ENCODE measurements around the gene SOX18. TPM values are rescaled to one million over a fixed set of nuclear protein-coding genes. Genes with fewer than 3 reads are reported as not detected.

Gene SOX18
- total and polyA plus RNA-seq, 2 donors (not counting 1 experiment from before 2014, with no cell fraction given) = not detected

DNA sequence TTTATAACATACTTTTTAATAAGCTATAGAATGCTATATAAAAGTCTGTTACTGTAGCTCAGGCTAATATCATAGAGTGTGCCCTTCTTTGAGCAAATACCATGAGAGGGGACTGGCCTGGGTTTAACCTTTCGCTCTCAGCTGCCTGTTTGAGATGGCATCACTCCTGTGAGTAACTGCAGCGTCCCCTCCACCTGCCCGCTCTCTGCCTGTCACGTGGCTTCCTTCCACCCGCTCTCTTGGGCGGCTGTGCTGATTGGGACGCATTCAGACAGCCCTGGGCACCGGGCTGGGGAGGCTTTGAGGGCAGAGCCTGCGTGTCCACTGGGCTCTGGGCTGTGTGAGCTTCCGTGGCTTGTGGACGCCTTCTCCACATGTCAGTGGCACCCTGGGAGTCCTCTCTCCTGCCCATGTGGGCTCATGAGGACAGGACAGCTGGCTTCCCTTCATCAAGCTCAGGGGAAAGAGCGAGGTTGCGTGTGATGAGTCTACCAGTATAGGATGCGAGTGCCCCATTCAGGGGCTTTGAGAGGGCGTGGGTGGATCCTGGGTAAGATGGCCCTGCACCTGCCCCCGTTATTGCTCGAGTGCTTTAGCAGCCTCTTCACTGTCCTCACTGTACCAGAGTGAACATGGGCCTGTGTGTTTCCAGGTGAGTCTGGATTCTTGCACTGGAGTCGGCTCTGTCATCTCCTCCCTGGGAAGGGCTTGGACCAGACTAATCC lies 24.2 kb downstream of the SOX18 start:
- TF ChIP-seq EZH2 (IDR thresholded peaks at IDR 0.05; ENCODE audit: low read length, missing control alignments) = no peak
- TF ChIP-seq, protein P1, sequence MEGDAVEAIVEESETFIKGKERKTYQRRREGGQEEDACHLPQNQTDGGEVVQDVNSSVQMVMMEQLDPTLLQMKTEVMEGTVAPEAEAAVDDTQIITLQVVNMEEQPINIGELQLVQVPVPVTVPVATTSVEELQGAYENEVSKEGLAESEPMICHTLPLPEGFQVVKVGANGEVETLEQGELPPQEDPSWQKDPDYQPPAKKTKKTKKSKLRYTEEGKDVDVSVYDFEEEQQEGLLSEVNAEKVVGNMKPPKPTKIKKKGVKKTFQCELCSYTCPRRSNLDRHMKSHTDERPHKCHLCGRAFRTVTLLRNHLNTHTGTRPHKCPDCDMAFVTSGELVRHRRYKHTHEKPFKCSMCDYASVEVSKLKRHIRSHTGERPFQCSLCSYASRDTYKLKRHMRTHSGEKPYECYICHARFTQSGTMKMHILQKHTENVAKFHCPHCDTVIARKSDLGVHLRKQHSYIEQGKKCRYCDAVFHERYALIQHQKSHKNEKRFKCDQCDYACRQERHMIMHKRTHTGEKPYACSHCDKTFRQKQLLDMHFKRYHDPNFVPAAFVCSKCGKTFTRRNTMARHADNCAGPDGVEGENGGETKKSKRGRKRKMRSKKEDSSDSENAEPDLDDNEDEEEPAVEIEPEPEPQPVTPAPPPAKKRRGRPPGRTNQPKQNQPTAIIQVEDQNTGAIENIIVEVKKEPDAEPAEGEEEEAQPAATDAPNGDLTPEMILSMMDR (conservative IDR thresholded peaks at IDR 0.05 in 1 of 2, IDR thresholded peaks at IDR 0.05 in 1 of 2; ENCODE audit: low read depth in 1 of 2, low read length in 2 of 2) = no peak
- no peaks in the 10 kb centered on the region for H3K4me1 ChIP-seq (ENCODE audit: control insufficient read depth, extremely low read depth, insufficient read depth, low read length)
- H3K79me2 ChIP-seq (ENCODE audit: control insufficient read depth, insufficient read depth, low read length) = no peaks in the 10 kb centered on the region
- H3K9me3 ChIP-seq (ENCODE audit: control insufficient read depth, insufficient read depth, low read depth, low read length) = no peaks in the 10 kb centered on the region
- no peak overlapping the region for H2AFZ ChIP-seq (ENCODE audit: low read length)
- H4K20me1 ChIP-seq (ENCODE audit: control insufficient read depth, extremely low read depth, insufficient read depth, low read length) = no peaks in the 10 kb centered on the region
- no peaks in the 10 kb centered on the region for H3K27me3 ChIP-seq (ENCODE audit: control insufficient read depth, insufficient read depth, low read length)
- H3K27ac ChIP-seq (ENCODE audit: insufficient read depth, low read length) = no peak overlapping the region
- no peak for DNase-seq (ENCODE audit: low read depth in 2 of 2)
- no peak overlapping the region for H3K4me3 ChIP-seq (replicated peaks in 1 of 4; ENCODE audit: control extremely low read depth in 1 of 4, insufficient read depth in 1 of 4, low read depth in 3 of 4, low read length in 4 of 4)
- no peak overlapping the region for H3K4me2 ChIP-seq (ENCODE audit: extremely low read depth, insufficient read depth, low read length)
- no peak overlapping the region for H3K9ac ChIP-seq (ENCODE audit: insufficient read depth, low read length)
- peaks cover 46% of the 10 kb centered on the region for H3K36me3 ChIP-seq (ENCODE audit: control insufficient read depth, insufficient read depth, low read length)

DNA sequence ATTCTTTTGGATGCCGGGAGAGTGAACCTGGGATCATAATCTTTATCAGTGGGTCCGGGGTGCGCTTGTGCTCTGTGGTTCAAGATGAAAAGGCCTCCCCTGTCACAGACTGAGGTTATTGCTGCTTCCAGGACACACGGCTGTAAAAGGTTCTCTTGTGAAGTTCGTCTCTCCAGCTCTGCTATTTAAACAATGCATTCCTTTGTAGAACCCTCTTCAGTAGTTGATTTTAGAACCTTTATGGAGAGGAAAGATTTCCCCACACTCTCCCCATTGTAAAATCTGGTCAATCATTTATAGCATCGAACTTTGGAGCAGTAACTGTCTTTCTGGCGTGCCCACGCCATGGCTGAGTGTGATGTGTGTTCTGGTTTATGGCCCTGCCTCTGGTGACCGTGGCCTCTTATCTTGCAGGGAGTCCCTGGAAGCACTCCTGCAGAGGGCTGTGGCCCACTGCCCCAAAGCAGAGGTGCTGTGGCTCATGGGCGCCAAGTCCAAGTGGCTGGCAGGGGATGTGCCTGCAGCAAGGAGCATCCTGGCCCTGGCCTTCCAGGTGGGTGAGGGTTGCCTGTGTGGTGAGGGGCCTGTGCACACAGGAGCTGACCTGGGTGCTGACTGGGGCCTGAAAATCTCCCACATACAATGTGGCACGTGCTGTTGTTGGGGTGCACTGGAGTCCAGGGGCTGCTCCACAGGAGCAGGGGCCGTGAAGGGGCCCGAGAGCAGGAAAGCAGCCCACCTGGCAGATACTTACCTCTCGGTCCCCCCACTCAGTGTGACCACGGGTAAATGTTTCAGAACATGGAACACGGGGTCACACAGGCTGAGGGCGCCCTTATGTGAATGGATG lies 25.1 kb downstream of the SOX18 start:
- Histone ChIP-seq H2AFZ (ENCODE audit: low read length) (no peak overlapping the region), H3K27me3 (ENCODE audit: control insufficient read depth, insufficient read depth, low read length) (no peaks in the 10 kb centered on the region), H3K9ac (ENCODE audit: insufficient read depth, low read length) (no peak overlapping the region), H3K36me3 (ENCODE audit: control insufficient read depth, insufficient read depth, low read length) (peaks cover 41% of the 10 kb centered on the region), H3K4me3 (replicated peaks in 1 of 4; ENCODE audit: control extremely low read depth in 1 of 4, insufficient read depth in 1 of 4, low read depth in 3 of 4, low read length in 4 of 4) (no peak overlapping the region), H3K79me2 (ENCODE audit: control insufficient read depth, insufficient read depth, low read length) (no peaks in the 10 kb centered on the region), H3K4me1 (ENCODE audit: control insufficient read depth, extremely low read depth, insufficient read depth, low read length) (no peaks in the 10 kb centered on the region), H3K9me3 (ENCODE audit: control insufficient read depth, insufficient read depth, low read depth, low read length) (no peaks in the 10 kb centered on the region), H3K27ac (ENCODE audit: insufficient read depth, low read length) (no peak overlapping the region), H3K4me2 (ENCODE audit: extremely low read depth, insufficient read depth, low read length) (no peak overlapping the region), H4K20me1 (ENCODE audit: control insufficient read depth, extremely low read depth, insufficient read depth, low read length) (no peaks in the 10 kb centered on the region)
- TF ChIP-seq, protein P1 (conservative IDR thresholded peaks at IDR 0.05 in 1 of 2, IDR thresholded peaks at IDR 0.05 in 1 of 2; ENCODE audit: low read depth in 1 of 2, low read length in 2 of 2) = no peak
- TF ChIP-seq EZH2 (IDR thresholded peaks at IDR 0.05; ENCODE audit: low read length, missing control alignments) = no peak
- DNase-seq (ENCODE audit: low read depth in 2 of 2) = no peak

DNA sequence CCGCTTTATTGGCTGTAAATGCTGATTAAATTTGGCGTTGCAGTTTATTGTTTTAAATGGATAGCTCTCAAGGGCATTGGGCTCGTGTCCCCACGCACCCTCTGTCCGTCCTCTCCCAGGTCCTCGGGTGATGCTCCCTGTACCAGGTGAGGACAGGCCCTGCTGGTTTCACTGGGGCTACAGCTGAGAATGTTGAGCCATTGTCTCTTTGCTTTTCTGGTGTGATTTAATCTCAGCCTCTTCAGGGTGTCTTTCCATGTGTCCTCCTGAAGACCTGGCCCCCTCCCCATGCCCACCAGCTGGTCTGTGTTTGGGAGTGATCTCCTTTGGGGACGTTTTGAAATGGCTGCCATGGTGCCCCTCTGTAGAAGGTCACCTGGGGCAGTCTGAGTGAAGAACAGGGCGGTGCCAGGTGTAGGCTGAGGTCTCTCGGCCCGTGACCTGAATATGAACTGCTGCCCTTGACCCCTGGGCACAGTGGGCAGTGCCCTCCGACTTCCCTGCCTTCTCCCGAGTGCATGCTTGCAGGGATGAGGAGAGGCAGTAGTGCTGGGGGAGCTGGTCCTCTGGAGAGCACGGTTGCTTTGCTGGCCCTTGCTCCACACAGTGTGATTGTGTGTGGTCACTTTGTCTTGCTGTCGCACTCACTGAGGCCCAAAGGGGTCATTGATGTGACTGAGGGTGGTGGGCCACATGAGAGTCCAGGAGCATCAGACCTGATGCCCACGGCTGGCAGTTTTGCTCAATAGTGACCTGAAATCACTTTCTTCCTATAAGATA lies 25.9 kb downstream of the SOX18 start:
- Histone ChIP-seq H3K4me3 (replicated peaks in 1 of 4; ENCODE audit: control extremely low read depth in 1 of 4, insufficient read depth in 1 of 4, low read depth in 3 of 4, low read length in 4 of 4) (no peak overlapping the region), H3K9ac (ENCODE audit: insufficient read depth, low read length) (no peak overlapping the region), H4K20me1 (ENCODE audit: control insufficient read depth, extremely low read depth, insufficient read depth, low read length) (no peaks in the 10 kb centered on the region), H2AFZ (ENCODE audit: low read length) (no peak overlapping the region), H3K4me2 (ENCODE audit: extremely low read depth, insufficient read depth, low read length) (no peak overlapping the region), H3K4me1 (ENCODE audit: control insufficient read depth, extremely low read depth, insufficient read depth, low read length) (no peaks in the 10 kb centered on the region), H3K9me3 (ENCODE audit: control insufficient read depth, insufficient read depth, low read depth, low read length) (no peaks in the 10 kb centered on the region), H3K27ac (ENCODE audit: insufficient read depth, low read length) (no peak overlapping the region), H3K36me3 (ENCODE audit: control insufficient read depth, insufficient read depth, low read length) (peaks cover 39% of the 10 kb centered on the region), H3K79me2 (ENCODE audit: control insufficient read depth, insufficient read depth, low read length) (no peaks in the 10 kb centered on the region), H3K27me3 (ENCODE audit: control insufficient read depth, insufficient read depth, low read length) (no peaks in the 10 kb centered on the region)
- TF ChIP-seq EZH2 (IDR thresholded peaks at IDR 0.05; ENCODE audit: low read length, missing control alignments) = no peak
- TF ChIP-seq, protein P1 (conservative IDR thresholded peaks at IDR 0.05 in 1 of 2, IDR thresholded peaks at IDR 0.05 in 1 of 2; ENCODE audit: low read depth in 1 of 2, low read length in 2 of 2) = no peak
- no peak for DNase-seq (ENCODE audit: low read depth in 2 of 2)

All from fibroblast of lung (primary cell).